GM12801 (cell line): ENCODE measurements around the gene EFHD1.

Experiments
- CTCF ChIP-seq: IDR thresholded peaks from one replicate; pipeline ENCODE4 v1.5.1; 2011; ENCODE audit warnings: control low read depth; ENCODE audit not compliant: insufficient read length; ENCODE audit errors: extremely low read depth

Gene EFHD1

GRCh38 chr2:232731470-232731869, 98.1 kb downstream of the EFHD1 start:
- TF ChIP-seq CTCF, result no peak
